Keratinocyte (primary cell): ENCODE measurements around the gene NR1H2.
"Not testable (repeated sequence)": the region's sequence is repeated elsewhere in the genome, so short reads cannot be mapped to it uniquely, and the experiment has no call there.

Source experiments
- EZH2 ChIP-seq: IDR thresholded peaks from one replicate; pipeline ENCODE4 v1.6.1; 2012; ENCODE audit warnings: inconsistent platforms, mild to moderate bottlenecking, low read length, moderate library complexity
- TF ChIP-seq, protein P1 (sequence below), 3 experiments: IDR thresholded peaks in 1 of 3; conservative IDR thresholded peaks in 1 of 3; optimal IDR thresholded peaks in 1 of 3; 2 replicates in 2 of 3; 3 replicates in 1 of 3; pipeline versions ENCODE3 to v1.5.1; 2011; ENCODE audit warnings: low read length in 3 of 3, mild to moderate bottlenecking in 3 of 3, moderate library complexity in 2 of 3, control low read depth in 1 of 3, inconsistent platforms in 1 of 3; ENCODE audit not compliant: insufficient read depth in 2 of 3; ENCODE audit errors: extremely low read depth in 1 of 3

DNA sequence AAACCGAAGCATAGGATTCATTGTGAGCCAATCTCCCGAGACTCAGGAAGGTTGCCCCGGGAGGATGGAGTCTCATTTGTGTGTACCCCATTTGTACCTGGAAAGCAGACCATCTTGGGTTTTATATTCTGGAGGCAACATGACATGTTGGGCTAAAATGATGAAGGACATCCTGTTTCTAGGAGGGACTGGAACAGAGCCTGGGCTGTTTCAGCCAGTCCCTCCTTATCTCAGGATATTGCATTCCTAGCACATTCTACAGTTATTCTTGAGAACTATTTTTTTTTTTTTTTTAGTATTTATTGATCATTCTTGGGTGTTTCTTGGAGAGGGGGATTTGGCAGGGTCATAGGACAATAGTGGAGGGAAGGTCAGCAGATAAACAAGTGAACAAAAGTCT, 14.0 kb downstream of the NR1H2 start:
- TF ChIP-seq, protein P1, sequence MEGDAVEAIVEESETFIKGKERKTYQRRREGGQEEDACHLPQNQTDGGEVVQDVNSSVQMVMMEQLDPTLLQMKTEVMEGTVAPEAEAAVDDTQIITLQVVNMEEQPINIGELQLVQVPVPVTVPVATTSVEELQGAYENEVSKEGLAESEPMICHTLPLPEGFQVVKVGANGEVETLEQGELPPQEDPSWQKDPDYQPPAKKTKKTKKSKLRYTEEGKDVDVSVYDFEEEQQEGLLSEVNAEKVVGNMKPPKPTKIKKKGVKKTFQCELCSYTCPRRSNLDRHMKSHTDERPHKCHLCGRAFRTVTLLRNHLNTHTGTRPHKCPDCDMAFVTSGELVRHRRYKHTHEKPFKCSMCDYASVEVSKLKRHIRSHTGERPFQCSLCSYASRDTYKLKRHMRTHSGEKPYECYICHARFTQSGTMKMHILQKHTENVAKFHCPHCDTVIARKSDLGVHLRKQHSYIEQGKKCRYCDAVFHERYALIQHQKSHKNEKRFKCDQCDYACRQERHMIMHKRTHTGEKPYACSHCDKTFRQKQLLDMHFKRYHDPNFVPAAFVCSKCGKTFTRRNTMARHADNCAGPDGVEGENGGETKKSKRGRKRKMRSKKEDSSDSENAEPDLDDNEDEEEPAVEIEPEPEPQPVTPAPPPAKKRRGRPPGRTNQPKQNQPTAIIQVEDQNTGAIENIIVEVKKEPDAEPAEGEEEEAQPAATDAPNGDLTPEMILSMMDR (optimal IDR thresholded peaks at IDR 0.05 in 1 of 3, IDR thresholded peaks at IDR 0.05 in 1 of 3, conservative IDR thresholded peaks at IDR 0.05 in 1 of 3; ENCODE audit: extremely low read depth in 1 of 3, insufficient read depth in 2 of 3, low read length in 3 of 3), result not testable (repeated sequence)
- TF ChIP-seq EZH2, result not testable (repeated sequence)
